Renal pelvis (tissue), 4 donors: ENCODE results near the gene APPBP2. TPM values are rescaled to one million over a fixed set of nuclear protein-coding genes. Genes with fewer than 3 reads are reported as not detected.
A peak's percentile ranks its signal among the peaks of the same experiment; 100 is the strongest.
"Not testable (repeated sequence)": the region's sequence is repeated elsewhere in the genome, so short reads cannot be mapped to it uniquely, and the experiment has no call there.

Experiments used
- DNase-seq: peaks from one replicate; pipeline ENCODE4 v3.0.0-alpha.2; 2013
- polyA plus RNA-seq, 3 donors: library from polyadenylated mRNA; unstranded; fragments of 120-200 nt; gene quantifications; one replicate each; pipeline ENCODE4 v1.2.1, GENCODE V29; 2013; ENCODE audit not compliant: insufficient read length in 3 of 3

Gene APPBP2
- polyA plus RNA-seq, 3 donors = 45.0 to 57.4 (median 53.1) TPM

GRCh38 chr17:60508384-60508980, 17.6 kb downstream of the APPBP2 start:
- no peak for DNase-seq

DNA sequence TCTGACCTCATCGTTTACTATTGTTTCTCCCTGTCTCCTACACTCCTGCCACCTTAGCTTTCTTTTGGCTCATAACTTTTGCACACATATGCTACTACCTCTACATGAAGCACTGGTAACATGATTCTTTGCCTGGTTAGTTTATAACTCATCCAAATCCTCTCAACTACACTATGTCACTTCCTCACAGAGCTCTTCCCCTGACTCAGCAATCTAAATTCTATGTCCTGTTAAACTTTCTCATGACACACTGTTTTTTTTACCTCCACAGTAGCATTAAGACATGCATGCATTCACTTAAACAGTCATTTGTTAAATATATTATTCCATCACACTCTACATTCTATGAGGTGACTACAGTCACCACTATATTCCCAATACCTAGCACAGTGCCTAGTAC, 19.7 kb downstream of the APPBP2 start:
- no peak for DNase-seq

- DNase-seq = no peak
These were observed 23.9 kb downstream of the APPBP2 start for GRCh38 chr17:60502145-60502544.

DNA sequence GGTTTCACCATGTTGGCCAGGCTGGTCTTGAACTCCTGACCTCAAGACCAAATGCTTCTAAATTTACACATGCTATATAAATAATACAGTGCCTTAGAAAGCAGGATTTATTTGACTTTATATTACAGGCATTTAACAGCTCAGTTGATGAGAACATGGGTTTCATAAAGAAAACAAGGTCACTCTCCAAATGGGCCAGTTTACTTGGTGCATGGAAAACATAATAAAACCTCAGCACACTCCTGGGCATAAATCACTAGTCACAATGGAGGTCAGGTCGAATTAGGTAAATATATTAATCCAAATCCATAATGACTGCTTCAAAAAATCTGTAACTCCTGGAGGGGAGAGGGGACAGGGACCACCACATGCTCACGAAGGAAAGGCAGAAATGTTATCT, 24.5 kb downstream of the APPBP2 start:
- DNase-seq = peak; percentile 24

GRCh38 chr17:60496041-60496440, 30.0 kb downstream of the APPBP2 start:
- no peak for DNase-seq

GRCh38 chr17:60495260-60495659, 30.8 kb downstream of the APPBP2 start:
- no peak for DNase-seq

DNA sequence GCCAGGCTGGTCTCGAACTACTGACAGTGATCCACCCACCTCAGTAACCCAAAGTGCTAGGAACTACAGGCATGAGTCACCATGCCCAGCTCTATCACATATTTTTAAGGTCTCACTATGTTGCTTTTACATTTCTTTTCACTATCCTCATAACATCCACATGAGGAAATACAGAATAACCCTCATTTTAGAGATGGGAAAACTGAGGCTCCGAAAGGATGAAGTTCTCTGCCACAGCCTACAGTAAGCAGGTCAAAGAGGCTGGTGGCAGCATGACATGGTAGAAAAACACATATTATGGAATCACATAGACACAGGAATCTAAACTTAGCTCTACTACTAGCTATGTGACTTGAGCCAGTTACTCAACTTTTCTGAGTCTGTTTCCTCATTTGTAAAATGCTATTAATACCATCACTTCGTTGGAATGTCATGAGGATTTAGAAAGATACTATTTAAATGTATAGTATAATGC, 32.2 kb downstream of the APPBP2 start:
- DNase-seq = no peak

GRCh38 chr17:60491771-60492170, 34.3 kb downstream of the APPBP2 start:
- no peak for DNase-seq

- DNase-seq = not testable (repeated sequence)
These were observed 35.4 kb downstream of the APPBP2 start for GRCh38 chr17:60490594-60490993.

- no peak for DNase-seq
These were observed 44.4 kb downstream of the APPBP2 start for GRCh38 chr17:60481604-60482003.

DNA sequence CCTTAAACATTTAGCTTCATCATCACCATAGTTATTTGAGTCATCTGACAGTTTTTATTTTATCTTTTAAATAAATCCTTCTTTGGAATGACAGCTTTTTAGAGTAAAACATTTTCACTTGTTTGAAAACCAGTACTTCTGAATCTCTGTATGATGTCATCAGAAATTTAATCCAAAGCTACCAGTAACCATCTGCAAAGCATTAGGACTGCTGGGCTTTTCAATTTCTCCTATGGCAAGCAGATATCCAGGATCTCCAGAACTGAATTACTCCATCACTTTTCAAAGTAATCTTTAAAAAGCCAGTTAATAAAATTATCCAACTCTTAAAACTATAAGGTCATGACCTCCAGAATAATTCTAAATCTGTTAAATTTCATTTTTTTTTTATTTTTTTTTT, 52.3 kb downstream of the APPBP2 start:
- DNase-seq = no peak

GRCh38 chr17:60472449-60472848, 53.6 kb downstream of the APPBP2 start:
- no peak for DNase-seq

GRCh38 chr17:60471451-60471850, 54.6 kb downstream of the APPBP2 start:
- DNase-seq = no peak

DNA sequence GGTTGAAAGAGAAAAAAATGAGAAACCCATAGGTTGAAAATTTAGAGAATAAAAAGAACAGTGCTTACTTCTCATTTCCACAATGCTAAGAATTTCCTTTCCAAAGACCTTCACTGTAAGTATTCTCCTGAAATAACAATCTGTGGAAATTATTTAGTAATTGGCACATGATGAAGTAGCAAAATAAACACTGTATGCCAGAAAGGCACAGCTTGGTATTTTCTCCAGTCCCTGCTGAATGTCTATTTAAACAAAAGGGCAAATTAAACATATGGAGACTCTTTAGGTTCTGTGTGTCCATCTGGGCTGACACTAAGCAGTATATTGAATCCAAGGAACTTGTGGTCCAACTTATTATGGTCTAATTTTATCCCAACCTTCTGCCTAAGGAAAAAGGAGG, 57.7 kb downstream of the APPBP2 start:
- no peak for DNase-seq

DNA sequence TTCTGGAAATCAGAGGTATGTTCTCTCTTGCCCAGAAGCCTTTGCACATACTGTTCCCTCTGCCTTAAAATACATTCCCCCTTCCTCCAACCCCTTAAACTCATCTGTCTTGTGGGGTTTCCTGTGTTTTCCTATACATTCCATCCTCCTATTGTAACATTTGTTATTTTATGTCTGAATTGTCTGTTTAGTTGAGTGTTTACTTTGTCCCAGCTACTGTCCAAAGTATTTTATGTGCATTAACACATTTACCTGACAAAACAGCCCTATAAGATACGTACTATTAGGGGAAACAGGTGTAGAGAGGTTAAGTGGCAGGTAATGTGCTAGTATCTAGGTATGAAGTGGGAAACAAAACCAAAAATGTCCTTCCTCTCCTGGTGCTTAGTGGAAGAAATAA, 61.7 kb downstream of the APPBP2 start:
- DNase-seq = no peak

GRCh38 chr17:60463157-60463835, 62.7 kb downstream of the APPBP2 start:
- peak; percentile 41 for DNase-seq

- DNase-seq = no peak
These were observed 64.5 kb downstream of the APPBP2 start for GRCh38 chr17:60461584-60461983.

DNA sequence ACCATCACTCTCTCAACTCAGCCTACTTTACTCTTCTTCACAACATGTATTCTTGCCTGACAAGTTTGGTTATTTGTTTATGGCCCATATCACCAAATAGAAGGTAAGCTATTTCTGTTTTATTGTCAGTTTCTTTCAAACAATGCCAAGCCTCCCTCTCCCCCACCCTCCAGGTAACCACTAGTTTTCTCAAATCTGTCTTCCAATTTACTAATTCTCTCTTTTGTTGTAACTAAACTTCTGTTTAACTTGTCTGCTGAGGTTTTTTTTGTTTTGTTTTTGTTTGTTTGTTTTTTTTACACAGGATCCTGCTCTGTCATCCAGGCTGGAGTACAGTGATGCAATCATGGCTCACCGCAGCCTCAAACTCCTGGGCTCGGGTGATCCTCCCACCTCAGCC, 68.9 kb downstream of the APPBP2 start:
- DNase-seq = no peak

DNA sequence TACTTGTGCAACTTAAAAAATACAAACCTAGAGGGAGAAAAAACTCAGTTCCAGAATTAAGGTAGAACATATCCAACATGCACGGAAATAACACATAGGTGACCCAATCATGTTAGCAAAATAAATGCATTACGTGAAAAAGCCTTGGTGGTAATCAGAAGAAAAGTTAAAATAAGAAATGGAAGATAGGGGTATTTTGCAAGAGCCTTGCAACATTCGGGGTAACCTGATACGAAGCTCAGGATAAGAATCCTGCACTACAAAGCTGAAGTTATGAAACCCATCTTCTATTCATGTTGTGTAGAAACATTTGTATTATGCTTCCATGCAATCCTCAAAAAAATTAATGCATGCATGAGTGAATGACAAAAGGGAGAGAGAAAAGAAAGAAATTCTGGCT, 70.7 kb downstream of the APPBP2 start:
- DNase-seq = no peak

- no peak for DNase-seq
These were observed 74.1 kb downstream of the APPBP2 start for GRCh38 chr17:60451965-60452364.

- DNase-seq = no peak
These were observed 75.0 kb downstream of the APPBP2 start for GRCh38 chr17:60451071-60451470.

DNA sequence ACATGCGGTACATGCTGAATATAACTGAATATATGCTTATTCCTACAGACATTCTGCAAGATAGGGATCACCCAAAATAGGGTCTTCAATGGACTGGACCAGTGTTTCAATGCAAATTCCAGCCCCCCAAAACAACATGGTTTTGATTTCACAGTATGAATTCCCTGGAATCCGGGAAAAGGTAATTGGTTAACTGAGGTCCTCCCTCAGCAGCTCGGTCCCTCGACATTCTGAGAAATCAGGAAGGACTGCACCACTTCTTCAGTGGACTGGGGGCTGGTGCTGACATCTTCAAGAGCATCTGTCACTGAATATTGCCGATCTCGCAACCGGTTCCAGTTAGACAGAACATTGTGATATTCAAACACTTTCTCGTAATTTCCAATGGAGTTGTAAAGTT, 78.7 kb downstream of the APPBP2 start:
- DNase-seq = no peak

DNA sequence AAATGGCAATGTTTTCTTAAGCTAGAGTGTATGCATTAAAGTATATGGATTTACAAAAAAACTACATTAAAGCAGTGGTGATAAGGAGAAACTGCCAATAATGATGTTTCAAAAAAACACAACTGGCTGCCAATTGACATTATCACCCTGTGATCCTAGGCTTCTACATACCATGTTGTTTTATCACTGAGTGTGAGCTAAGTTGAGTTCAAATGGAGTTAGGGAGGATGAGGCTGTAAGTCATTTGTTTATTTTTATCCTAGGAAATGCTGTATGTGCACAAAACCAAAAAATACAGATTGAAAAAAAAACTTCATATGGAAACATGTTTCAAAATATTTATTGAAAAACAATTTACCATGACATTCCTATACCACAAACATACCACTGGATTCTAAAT, 80.9 kb downstream of the APPBP2 start:
- DNase-seq = no peak

GRCh38 chr17:60443713-60444112, 82.3 kb downstream of the APPBP2 start:
- no peak for DNase-seq
